HL-60 (cell line): ENCODE data around the gene CHST11.

Source experiments
- CTCF ChIP-seq: IDR thresholded peaks from one replicate; pipeline ENCODE4 v1.5.1; 2011; ENCODE audit warnings: low read length, control low read depth, inconsistent platforms; ENCODE audit not compliant: insufficient read depth
- GABPA ChIP-seq: IDR thresholded peaks from 2 replicates; pipeline ENCODE4 v1.6.1; 2012; ENCODE audit warnings: low read depth
- POLR2AphosphoS5 ChIP-seq: IDR thresholded peaks from 2 replicates; pipeline ENCODE4 v1.6.1; 2012; ENCODE audit warnings: low read depth
- REST ChIP-seq: IDR thresholded peaks from 2 replicates; pipeline ENCODE4 v1.6.1; 2012; ENCODE audit warnings: low read depth; ENCODE audit not compliant: insufficient replicate concordance
- SPI1 ChIP-seq: IDR thresholded peaks from 2 replicates; pipeline ENCODE4 v1.6.1; 2012; ENCODE audit warnings: low read depth, mild to moderate bottlenecking, borderline replicate concordance

- TF ChIP-seq CTCF (no peak), GABPA (no peak), POLR2AphosphoS5 (no peak), REST (no peak), SPI1 (no peak)
These were observed 6.0 kb upstream of the CHST11 start for GRCh38 chr12:104450700-104451099.
